ENCODE measurements around the gene HGFAC. TPM values are rescaled to one million over a fixed set of nuclear protein-coding genes. Genes with fewer than 3 reads are reported as not detected.

HGFAC gene
- total and polyA plus RNA-seq, 10 of the 15 experiments (the other 5 are each of a cell fraction or from before 2014, with no cell fraction given), result 0.38 TPM; not detected in 9

GRCh38 chr4:3421470-3421869 is 20.3 kb upstream of the HGFAC start:
- H3K9me3 ChIP-seq (replicated peaks; ENCODE audit: control insufficient read depth, insufficient read depth, low read length), result no peaks in the 10 kb centered on the region
- WGBS (ENCODE audit: insufficient coverage, insufficient replicate concordance, low lambda C conversion rate, missing lambda C conversion rate), result 52% methylated on average over 12 of the region's 12 CpGs
- H3K4me1 ChIP-seq (ENCODE audit: control insufficient read depth, insufficient read depth, low read length), result no peaks in the 10 kb centered on the region
- DNase-seq (ENCODE audit: low read depth, low spot score), result no peak
- ATAC-seq, result no peak
- H3K9ac ChIP-seq (ENCODE audit: control insufficient read depth, insufficient read depth, low read length), result no peak overlapping the region
- H3K27me3 ChIP-seq (replicated peaks in 1 of 2; ENCODE audit: control insufficient read depth in 2 of 2, insufficient read depth in 2 of 2, low read length in 1 of 2), result no peaks in the 10 kb centered on the region
- no peak overlapping the region for H3K4me2 ChIP-seq (ENCODE audit: control insufficient read depth, insufficient read depth)
- RAD21 ChIA-PET (ENCODE audit: unreplicated experiment), result no interaction called here
- H3K36me3 ChIP-seq (ENCODE audit: control insufficient read depth in 2 of 2, insufficient read depth in 2 of 2, low read length in 1 of 2), result no peaks in the 10 kb centered on the region
- POLR2A ChIA-PET, result no interaction called here
- SMC1A ChIA-PET (ENCODE audit: uncharacterized antibody, unreplicated experiment), result no interaction called here
- no TSS peak for BruUV-seq (replicated peaks)
- H3K79me2 ChIP-seq (ENCODE audit: control insufficient read depth, insufficient read depth, low read length), result no peaks in the 10 kb centered on the region
- CTCF ChIA-PET, result interaction anchor here (0.7 to 1.3 kb wide), 2 partner anchors 60 to 75 kb away, joined by 3 to 4 read pairs; no protein-coding TSS in a partner anchor
- intact Hi-C loops (cut with micrococcal nuclease; ENCODE audit: unreplicated experiment), result no loop called here
- no peak for FAIRE-seq
- H4K20me1 ChIP-seq (ENCODE audit: control insufficient read depth, insufficient read depth), result no peaks in the 10 kb centered on the region
- no peak overlapping the region for H3K27ac ChIP-seq (ENCODE audit: control insufficient read depth, insufficient read depth)
- no peak for TF ChIP-seq ZBTB4 (CRISPR knock-in tag; IDR thresholded peaks at IDR 0.05)
- no peak for TF ChIP-seq EGR1 (IDR thresholded peaks at IDR 0.05; ENCODE audit: borderline replicate concordance in 1 of 2, low read depth in 2 of 2, low read length in 2 of 2)
- TF ChIP-seq FOS (IDR thresholded peaks at IDR 0.05; ENCODE audit: borderline replicate concordance, extremely low read depth, insufficient read length), result no peak
- TF ChIP-seq MLLT1 (IDR thresholded peaks at IDR 0.05), result no peak
- no peak for TF ChIP-seq MTA2 (IDR thresholded peaks at IDR 0.05; ENCODE audit: low read depth)
- no peak for TF ChIP-seq SMAD5 (IDR thresholded peaks at IDR 0.05; ENCODE audit: low read depth)
- no peak for TF ChIP-seq CHD1 (IDR thresholded peaks at IDR 0.05; ENCODE audit: low read depth, low read length)
- no peak for TF ChIP-seq RAD51 (IDR thresholded peaks at IDR 0.05)
- TF ChIP-seq E2F4 (IDR thresholded peaks at IDR 0.05; ENCODE audit: low read depth, low read length), result no peak
- no peak for TF ChIP-seq SMC3 (IDR thresholded peaks at IDR 0.05; ENCODE audit: borderline replicate concordance, low read length)
- TF ChIP-seq REST (IDR thresholded peaks at IDR 0.05; ENCODE audit: low read depth, low read length), result no peak
- no peak overlapping the region for H3K4me3 ChIP-seq
- in situ Hi-C loops (cut with MboI), result no loop called here
- H2AFZ ChIP-seq (ENCODE audit: control insufficient read depth, low read depth, low read length), result no peak overlapping the region

All from GM12878 (cell line).